ENCODE results near the gene SDHB.

SDHB gene

DNA sequence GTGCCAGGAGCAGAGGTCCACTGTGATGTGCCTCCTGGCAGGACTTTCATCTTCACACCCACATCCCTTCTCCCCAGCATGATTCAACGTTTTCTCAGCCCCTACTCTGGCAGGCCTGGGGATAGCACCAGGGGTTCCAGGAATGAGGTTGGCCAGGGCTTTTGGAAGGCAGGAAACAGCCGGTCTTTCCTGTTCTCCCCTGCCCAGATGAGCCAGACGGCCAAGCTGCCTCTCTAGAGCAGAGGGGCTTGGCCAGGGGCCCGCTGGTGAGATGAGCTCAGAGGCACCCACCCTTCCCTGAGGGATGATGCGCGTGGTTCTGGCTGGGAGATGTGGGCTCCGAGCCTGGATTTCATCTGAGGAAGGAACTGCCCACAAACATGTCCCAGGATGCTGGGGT, 69.1 kb downstream of the SDHB start:
- TF ChIP-seq, protein P1, sequence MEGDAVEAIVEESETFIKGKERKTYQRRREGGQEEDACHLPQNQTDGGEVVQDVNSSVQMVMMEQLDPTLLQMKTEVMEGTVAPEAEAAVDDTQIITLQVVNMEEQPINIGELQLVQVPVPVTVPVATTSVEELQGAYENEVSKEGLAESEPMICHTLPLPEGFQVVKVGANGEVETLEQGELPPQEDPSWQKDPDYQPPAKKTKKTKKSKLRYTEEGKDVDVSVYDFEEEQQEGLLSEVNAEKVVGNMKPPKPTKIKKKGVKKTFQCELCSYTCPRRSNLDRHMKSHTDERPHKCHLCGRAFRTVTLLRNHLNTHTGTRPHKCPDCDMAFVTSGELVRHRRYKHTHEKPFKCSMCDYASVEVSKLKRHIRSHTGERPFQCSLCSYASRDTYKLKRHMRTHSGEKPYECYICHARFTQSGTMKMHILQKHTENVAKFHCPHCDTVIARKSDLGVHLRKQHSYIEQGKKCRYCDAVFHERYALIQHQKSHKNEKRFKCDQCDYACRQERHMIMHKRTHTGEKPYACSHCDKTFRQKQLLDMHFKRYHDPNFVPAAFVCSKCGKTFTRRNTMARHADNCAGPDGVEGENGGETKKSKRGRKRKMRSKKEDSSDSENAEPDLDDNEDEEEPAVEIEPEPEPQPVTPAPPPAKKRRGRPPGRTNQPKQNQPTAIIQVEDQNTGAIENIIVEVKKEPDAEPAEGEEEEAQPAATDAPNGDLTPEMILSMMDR (IDR thresholded peaks at IDR 0.05; ENCODE audit: insufficient read depth, low read depth, low read length, missing control alignments), result no peak
- H3K4me3 ChIP-seq (ENCODE audit: low read length), result no peak overlapping the region
- DNase-seq (ENCODE audit: low read depth), result peak; percentile 96

DNA sequence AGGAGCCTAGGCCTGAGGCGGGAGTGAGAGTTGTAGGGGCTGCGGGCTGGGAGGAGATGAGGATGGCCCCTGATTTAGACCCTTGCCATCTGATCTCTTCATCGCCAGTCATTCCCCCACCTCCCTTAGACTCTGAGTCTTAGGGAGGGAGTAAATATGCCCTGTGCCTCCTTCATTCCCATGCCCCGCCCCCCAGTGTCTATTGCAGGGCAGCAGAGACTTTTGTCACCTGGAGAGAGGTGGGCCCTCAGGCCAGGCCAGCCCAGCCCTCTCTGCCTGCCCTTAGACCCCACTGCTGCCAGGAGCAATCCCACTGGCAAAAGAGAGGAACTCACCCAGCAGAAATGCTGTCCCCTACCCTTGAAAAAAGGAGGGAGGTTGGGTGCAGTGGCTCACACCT, 70.2 kb downstream of the SDHB start:
- TF ChIP-seq, protein P1 (IDR thresholded peaks at IDR 0.05; ENCODE audit: insufficient read depth, low read depth, low read length, missing control alignments), result no peak
- no peak for DNase-seq (ENCODE audit: low read depth)

DNA sequence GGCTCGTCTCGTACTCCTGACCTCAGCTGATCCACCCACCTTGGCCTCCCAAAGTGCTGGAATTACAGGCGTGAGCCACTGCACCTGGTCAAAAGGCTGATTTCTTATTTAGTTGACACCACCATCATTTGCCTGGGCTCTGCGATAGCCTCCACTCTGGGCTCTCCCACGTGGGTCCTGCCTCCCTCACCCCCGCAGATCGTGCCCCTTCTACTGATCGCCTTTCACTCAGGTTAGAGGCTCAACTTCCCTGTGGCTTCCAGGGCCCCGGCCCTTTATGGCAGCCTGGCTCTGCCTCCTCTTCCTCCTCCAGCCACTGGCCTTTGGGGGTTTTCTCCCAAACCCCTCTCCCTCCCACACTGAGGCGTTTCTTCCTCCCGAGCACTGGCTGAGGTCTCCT, 70.9 kb downstream of the SDHB start:
- TF ChIP-seq, protein P1 (IDR thresholded peaks at IDR 0.05; ENCODE audit: insufficient read depth, low read depth, low read length, missing control alignments), result no peak
- DNase-seq (ENCODE audit: low read depth), result no peak
- H3K4me3 ChIP-seq (ENCODE audit: low read length), result no peak overlapping the region

More for the DNA sequence above, 70.2 kb downstream of the SDHB start:
- no peak overlapping the region for H3K4me3 ChIP-seq (ENCODE audit: low read length)

DNA sequence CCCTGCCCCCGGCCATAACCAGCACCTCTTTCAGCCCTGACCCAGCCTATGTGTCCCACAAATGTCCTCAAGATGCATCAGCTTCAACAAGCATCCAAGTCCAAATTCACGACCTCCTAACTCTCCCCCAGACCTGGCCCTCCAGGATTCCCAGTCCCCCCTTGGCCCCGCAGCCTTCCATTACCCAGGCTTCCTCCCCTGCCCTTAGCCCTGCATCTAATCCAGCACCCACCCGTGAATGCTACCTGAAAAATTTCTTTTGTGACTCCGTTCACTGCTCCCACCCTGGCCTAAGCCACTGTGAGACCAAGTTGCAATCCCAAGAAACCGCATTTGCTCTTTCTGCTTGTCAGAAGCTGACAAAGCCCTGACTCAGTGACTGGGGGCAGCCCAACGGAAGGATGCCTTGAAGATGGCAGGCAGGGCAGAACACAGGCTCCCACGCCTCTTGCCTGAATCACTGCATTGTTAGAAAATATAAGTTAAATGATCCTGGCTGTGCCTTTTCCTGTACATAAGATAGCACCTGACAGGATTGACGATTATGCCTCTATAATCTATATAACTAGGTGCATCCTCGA, 72.5 kb downstream of the SDHB start:
- DNase-seq (ENCODE audit: low read depth), result peak; percentile 96
- TF ChIP-seq, protein P1 (IDR thresholded peaks at IDR 0.05; ENCODE audit: insufficient read depth, low read depth, low read length, missing control alignments), result no peak
- no peak overlapping the region for H3K4me3 ChIP-seq (ENCODE audit: low read length)

DNA sequence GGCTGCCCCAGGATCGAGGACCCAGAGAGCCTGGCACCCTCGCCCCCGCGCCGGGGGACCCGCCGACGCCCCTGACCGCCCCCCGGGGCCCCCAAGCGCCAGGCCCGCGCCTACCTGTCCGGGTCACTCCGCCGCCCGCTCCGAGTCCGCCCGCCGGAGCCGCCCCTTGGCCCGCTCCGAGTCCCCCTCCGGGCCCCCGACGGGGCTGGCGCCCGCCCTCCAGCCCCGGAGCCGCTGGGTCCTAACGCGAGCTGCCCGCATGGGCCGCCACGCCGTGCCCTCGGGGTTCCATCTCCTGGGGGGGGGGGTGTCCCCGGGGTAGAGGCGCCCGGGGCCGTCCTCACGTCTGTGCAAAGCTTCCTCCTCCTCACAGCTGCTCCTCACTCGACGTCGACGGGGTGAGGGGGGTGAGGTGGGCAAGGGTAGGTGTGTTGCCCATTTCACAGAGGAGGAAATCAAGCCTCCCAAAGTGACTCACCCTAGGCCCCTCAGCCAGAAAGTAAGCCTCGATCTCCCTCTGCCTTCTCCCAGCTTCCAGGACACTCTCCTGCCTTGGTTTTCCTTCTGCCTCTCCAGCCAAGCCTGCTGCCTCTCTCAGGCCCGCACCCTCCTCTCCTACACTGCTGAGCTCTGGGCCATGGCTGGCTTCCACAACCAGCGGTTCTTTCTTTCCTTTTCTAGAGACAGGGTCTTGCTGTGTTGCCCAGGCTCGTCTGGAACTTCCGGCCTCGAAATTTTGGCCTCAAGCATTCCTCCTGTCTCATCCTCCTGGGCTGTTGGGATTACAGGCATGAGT, 73.2 kb downstream of the SDHB start, which contains the start of gene MFAP2:
MFAP2 (minus strand) TSS at position 148 of the 796 bp plus-strand sequence. CDS start 2,347 bp downstream, outside the sequence.
- H3K4me3 ChIP-seq (ENCODE audit: low read length), result peak within 1 kb of the TSS; percentile 51
- peak; percentile 46 for DNase-seq (ENCODE audit: low read depth)
- TF ChIP-seq, protein P1 (IDR thresholded peaks at IDR 0.05; ENCODE audit: insufficient read depth, low read depth, low read length, missing control alignments), result no peak

DNA sequence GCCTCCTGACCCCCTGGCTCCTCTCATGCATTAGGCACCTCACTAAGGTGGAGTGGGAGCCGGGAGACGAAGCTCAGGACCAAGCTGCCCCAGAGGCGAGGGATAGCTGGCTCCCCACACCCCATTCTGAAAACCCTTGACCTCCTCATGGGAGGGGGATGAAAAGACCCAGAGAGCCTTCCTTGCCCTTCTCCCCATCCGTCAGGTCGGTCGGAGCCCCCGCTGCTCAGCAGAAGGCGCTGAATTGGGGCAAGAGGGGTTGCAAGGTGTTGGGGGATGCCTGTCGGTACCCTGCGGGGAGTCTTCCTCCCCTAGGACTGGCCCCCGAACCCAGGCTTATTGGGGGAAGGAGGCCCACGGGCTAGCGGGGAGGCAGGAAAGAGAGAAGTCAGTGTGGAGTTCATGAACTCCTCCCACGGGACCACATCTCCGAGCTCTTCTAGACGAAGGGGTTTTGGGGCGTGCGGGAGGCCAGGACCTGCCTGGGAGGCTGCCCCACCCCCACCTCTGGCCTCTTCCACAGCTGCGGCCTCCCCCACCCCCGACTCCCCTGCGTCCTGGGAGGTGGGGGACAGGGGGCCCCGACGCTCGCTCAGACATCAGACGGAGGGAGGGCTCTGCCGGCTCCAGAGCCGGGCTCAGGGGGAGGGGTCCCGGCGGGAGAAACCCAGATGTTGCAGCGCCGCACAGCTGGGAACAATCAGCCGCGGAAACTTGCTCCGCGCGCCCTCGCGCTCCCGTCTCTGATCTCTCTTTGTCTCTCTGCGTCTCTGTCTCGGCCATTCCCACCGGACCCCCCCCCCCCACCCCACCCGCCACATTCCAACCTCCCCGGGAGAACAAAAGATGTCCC, 74.1 kb downstream of the SDHB start:
- H3K4me3 ChIP-seq (ENCODE audit: low read length), result peak overlapping the region; percentile 51
- DNase-seq (ENCODE audit: low read depth), result no peak
- TF ChIP-seq, protein P1 (IDR thresholded peaks at IDR 0.05; ENCODE audit: insufficient read depth, low read depth, low read length, missing control alignments), result no peak

Measured in epithelial cell of esophagus (primary cell).